CD14-positive monocyte (primary cell): ENCODE measurements around the gene HLA-C. TPM values are rescaled to one million over a fixed set of nuclear protein-coding genes. Genes with fewer than 3 reads are reported as not detected.

Source experiments
- DNase-seq, 3 donors: peaks; one replicate each; pipeline ENCODE4 v3.0.0-alpha.2; 2011 to 2022
- H2AFZ ChIP-seq: 2 replicates; pipeline ENCODE4 v1.6.0; 2012; ENCODE audit warnings: mild to moderate bottlenecking, low read depth, low read length, inconsistent platforms; ENCODE audit not compliant: insufficient read depth, poor library complexity, severe bottlenecking
- H3K27ac ChIP-seq, 2 donors: 1 replicate in 1 of 2; 2 replicates in 1 of 2; pipeline ENCODE4 v1.5.1; 2012 to 2013; ENCODE audit warnings: low read length in 2 of 2, control low read depth in 1 of 2, inconsistent platforms in 1 of 2, low read depth in 1 of 2, mild to moderate bottlenecking in 1 of 2
- H3K27me3 ChIP-seq, 2 donors: one replicate each; pipeline versions ENCODE4 v1.6.0 to v1.6.1; 2011 to 2013; ENCODE audit warnings: low read length in 2 of 2; ENCODE audit not compliant: control insufficient read depth in 2 of 2, insufficient read depth in 2 of 2
- H3K36me3 ChIP-seq, 2 donors: replicated peaks in 1 of 2; 1 replicate in 1 of 2; 2 replicates in 1 of 2; pipeline versions ENCODE4 v1.5.1 to v1.6.1; 2012 to 2013; ENCODE audit warnings: low read length in 2 of 2, control low read depth in 1 of 2, inconsistent platforms in 1 of 2, mild to moderate bottlenecking in 1 of 2; ENCODE audit not compliant: insufficient read depth in 2 of 2, control insufficient read depth in 1 of 2
- H3K4me1 ChIP-seq, 2 donors: 1 replicate in 1 of 2; 2 replicates in 1 of 2; pipeline versions ENCODE4 v1.5.1 to v1.6.1; 2012 to 2013; ENCODE audit warnings: low read length in 2 of 2, control low read depth in 1 of 2, inconsistent platforms in 1 of 2, mild to moderate bottlenecking in 1 of 2, moderate library complexity in 1 of 2; ENCODE audit not compliant: insufficient read depth in 2 of 2, control insufficient read depth in 1 of 2
- H3K4me2 ChIP-seq: replicated peaks from 2 replicates; pipeline ENCODE3; 2012; ENCODE audit warnings: low read length, moderate library complexity, mild to moderate bottlenecking; ENCODE audit not compliant: poor library complexity, severe bottlenecking; ENCODE audit errors: extremely low read depth
- H3K4me3 ChIP-seq, 3 experiments: fragments of 200-600 bp in 1 of 3; sonication (generic) in 1 of 3; replicated peaks in 1 of 3; 1 replicate in 2 of 3; 2 replicates in 1 of 3; pipeline ENCODE4 v1.5.1; 2011 to 2013; ENCODE audit warnings: low read length in 3 of 3, mild to moderate bottlenecking in 3 of 3, control low read depth in 2 of 3, low read depth in 2 of 3, inconsistent platforms in 1 of 3, moderate library complexity in 1 of 3
- H3K79me2 ChIP-seq: 2 replicates; pipeline ENCODE4 v1.6.0; 2012; ENCODE audit warnings: mild to moderate bottlenecking, control low read depth, inconsistent platforms, low read length, moderate library complexity; ENCODE audit not compliant: insufficient read depth
- H3K9ac ChIP-seq: 2 replicates; pipeline ENCODE4 v1.6.0; 2017; ENCODE audit warnings: low read length, mild to moderate bottlenecking; ENCODE audit not compliant: insufficient read depth, poor library complexity, severe bottlenecking
- H3K9me3 ChIP-seq, 2 donors: replicated peaks in 1 of 2; 1 replicate in 1 of 2; 2 replicates in 1 of 2; pipeline versions ENCODE4 v1.5.1 to v1.6.1; 2012 to 2013; ENCODE audit warnings: low read length in 2 of 2, control low read depth in 1 of 2; ENCODE audit not compliant: control insufficient read depth in 1 of 2, insufficient read depth in 1 of 2
- H4K20me1 ChIP-seq: 2 replicates; pipeline ENCODE4 v1.6.0; 2012; ENCODE audit warnings: mild to moderate bottlenecking, low read length, control low read depth, moderate library complexity; ENCODE audit not compliant: insufficient read depth
- H3K27ac Mint-ChIP-seq, 7 donors: one replicate each; pipeline ENCODE4 v1.8.0; 2020; ENCODE audit warnings: mild to moderate bottlenecking in 7 of 7, mixed read lengths in 7 of 7, moderate library complexity in 6 of 7, inconsistent platforms in 2 of 7
- H3K27me3 Mint-ChIP-seq, 3 donors: one replicate each; pipeline ENCODE4 v1.8.0; 2021 to 2022; ENCODE audit warnings: low read depth in 3 of 3, mild to moderate bottlenecking in 3 of 3, mixed read lengths in 3 of 3, moderate library complexity in 3 of 3, inconsistent platforms in 1 of 3
- H3K36me3 Mint-ChIP-seq, 2 donors: one replicate each; pipeline ENCODE4 v1.8.0; 2020; ENCODE audit warnings: mixed read lengths in 2 of 2, inconsistent platforms in 1 of 2, mild to moderate bottlenecking in 1 of 2
- H3K4me1 Mint-ChIP-seq: one replicate; pipeline ENCODE4 v1.8.0; 2020; ENCODE audit warnings: mild to moderate bottlenecking, mixed read lengths
- H3K4me3 Mint-ChIP-seq, 2 donors: one replicate each; pipeline ENCODE4 v1.8.0; 2020; ENCODE audit warnings: mild to moderate bottlenecking in 2 of 2, mixed read lengths in 2 of 2, moderate library complexity in 1 of 2
- H3K9me3 Mint-ChIP-seq, 7 donors: one replicate each; pipeline ENCODE4 v1.8.0; 2020 to 2022; ENCODE audit warnings: mixed read lengths in 7 of 7, mild to moderate bottlenecking in 6 of 7, moderate library complexity in 6 of 7, inconsistent platforms in 2 of 7
- CTCF ChIP-seq: fragments of 200-600 bp; IDR thresholded peaks from one replicate; pipeline ENCODE4 v1.8.0; 2022; ENCODE audit warnings: antibody characterized with exemption, mild to moderate bottlenecking
- whole genome bisulfite sequencing: methylation state at CpG from one replicate; pipeline ENCODE4 v1.1.5; 2013; ENCODE audit warnings: missing lambda C conversion rate; ENCODE audit not compliant: insufficient coverage; 5-methylcytosine and 5-hydroxymethylcytosine counted together
- intact Hi-C, 2 donors: fragments of 100-400 bp; cut with micrococcal nuclease; formaldehyde crosslinking; loops; one replicate each; pipeline versions ENCODE4 v1.15.0 to v1.15.1; 2023
- polyA plus RNA-seq, 3 donors: library from polyadenylated mRNA; depleted of rRNA in 1 of 3; unstranded in 2 of 3; stranded (reverse) in 1 of 3; fragments of 300-500 nt in 2 of 3; fragments of >200 nt in 1 of 3; fragmentation: Illumina TruSeq in 2 of 3; gene quantifications; 1 replicate in 2 of 3; 2 replicates in 1 of 3; pipeline ENCODE4 v1.2.3, GENCODE V29; 2012 to 2021

The HLA-C gene
- polyA plus RNA-seq, 3 donors, result 1,088 to 2,224 (median 1,829) TPM

GRCh38 chr6:31305703-31306219 lies 33.9 kb upstream of the HLA-C start:
- peaks cover 4 to 6% of the 10 kb centered on the region in 2 donors for H3K9me3 ChIP-seq
- Mint-ChIP-seq H3K27me3 (peaks cover 20 to 61% (median 47%) of the 10 kb centered on the region in 3 donors), H3K4me1 (peaks cover 14% of the 10 kb centered on the region), H3K4me3 (no peak overlapping the region), H3K36me3 (no peaks in the 10 kb centered on the region), H3K9me3 (peaks cover 0 to 11% (median 3%) of the 10 kb centered on the region in 7 donors), H3K27ac (peak overlapping the region in 2 of 7 donors; percentile 57 to 59)
- H3K27me3 ChIP-seq, result peaks cover 19 to 35% of the 10 kb centered on the region in 2 donors
- H3K36me3 ChIP-seq, result no peaks in the 10 kb centered on the region
- WGBS, result no CpG with 5 or more reads among the region's 4 CpGs
- H3K27ac ChIP-seq, result no peak overlapping the region
- intact Hi-C loops, result loop anchor here in 1 of 2 donors (5.0 kb wide), 1 partner anchor 38 kb away; no protein-coding TSS in a partner anchor
- H3K4me1 ChIP-seq, result peaks cover 9 to 10% of the 10 kb centered on the region in 2 donors
- DNase-seq, result peak; percentile 7 to 57 (median 44)
- H4K20me1 ChIP-seq, result no peaks in the 10 kb centered on the region
- H3K4me3 ChIP-seq, result no peak overlapping the region
- no peak overlapping the region for H3K9ac ChIP-seq
- no peak for TF ChIP-seq CTCF
- H3K4me2 ChIP-seq, result no peak overlapping the region
- no peaks in the 10 kb centered on the region for H3K79me2 ChIP-seq
- H2AFZ ChIP-seq, result no peak overlapping the region

- no CpG with 5 or more reads among the region's 4 CpGs for WGBS
- no peak overlapping the region for H2AFZ ChIP-seq
- TF ChIP-seq CTCF, result no peak
Observed at GRCh38 chr6:31304683-31305082, 32.8 kb upstream of the HLA-C start.

More at GRCh38 chr6:31304683-31305082, 32.8 kb upstream of the HLA-C start:
- Mint-ChIP-seq H3K4me3 (no peak overlapping the region), H3K9me3 (peaks cover 0 to 11% (median 4%) of the 10 kb centered on the region in 7 donors), H3K4me1 (peaks cover 14% of the 10 kb centered on the region), H3K36me3 (no peaks in the 10 kb centered on the region), H3K27me3 (peaks cover 17 to 56% (median 43%) of the 10 kb centered on the region in 3 donors), H3K27ac (peak overlapping the region in 2 of 7 donors; percentile 25 to 65)
- H3K27me3 ChIP-seq, result peaks cover 12 to 29% of the 10 kb centered on the region in 2 donors
- H4K20me1 ChIP-seq, result no peaks in the 10 kb centered on the region
- peaks cover 4 to 6% of the 10 kb centered on the region in 2 donors for H3K9me3 ChIP-seq
- no peaks in the 10 kb centered on the region for H3K79me2 ChIP-seq
- H3K4me1 ChIP-seq, result peaks cover 9 to 10% of the 10 kb centered on the region in 2 donors
- no peak overlapping the region for H3K9ac ChIP-seq
- no peak overlapping the region for H3K27ac ChIP-seq
- intact Hi-C loops, result loop anchor here in 1 of 2 donors (5.0 kb wide), 1 partner anchor 37 kb away; no protein-coding TSS in a partner anchor
- no peaks in the 10 kb centered on the region for H3K36me3 ChIP-seq
- peak; percentile 13 to 44 (median 37) for DNase-seq
- H3K4me3 ChIP-seq, result no peak overlapping the region
- H3K4me2 ChIP-seq, result no peak overlapping the region
